ENCODE data around the gene TXNDC11. TPM values are rescaled to one million over a fixed set of nuclear protein-coding genes. Genes with fewer than 3 reads are reported as not detected.
A peak's percentile ranks its signal among the peaks of the same experiment; 100 is the strongest.

Gene TXNDC11
- total and polyA plus RNA-seq, 9 of the 15 experiments (the other 6 are each of a cell fraction or from before 2014, with no cell fraction given): 0.66 to 32.6 (median 26.2) TPM

GRCh38 chr16:11667221-11667823, 75.3 kb downstream of the TXNDC11 start:
- POLR2A ChIA-PET: interaction anchor here (0.6 to 1.0 kb wide), 4 partner anchors 10 to 624 kb away, joined by 3 to 5 read pairs (median 4); no protein-coding TSS in a partner anchor
- no peaks in the 10 kb centered on the region for H3K9me3 ChIP-seq (replicated peaks; ENCODE audit: control insufficient read depth, insufficient read depth, low read depth, low read length)
- H3K9me1 ChIP-seq (ENCODE audit: control insufficient read depth, insufficient read depth, low read length): no peaks in the 10 kb centered on the region
- DNase-seq (ENCODE audit: extremely low read depth in 1 of 4, low spot score in 3 of 4): no peak
- H3K9ac ChIP-seq (ENCODE audit: insufficient read depth in 1 of 2, low read depth in 2 of 2, low read length in 2 of 2): peak overlapping the region in 1 of 2 experiments; percentile 91; a peak in 2 of 4 replicates
- TF ChIP-seq KLF10 (CRISPR knock-in tag; IDR thresholded peaks at IDR 0.05) (no peak), CHD4 (IDR thresholded peaks at IDR 0.05; ENCODE audit: insufficient read depth, insufficient replicate concordance, low read depth, low read length, poor library complexity, severe bottlenecking) (peak; percentile 33), LARP7 (IDR thresholded peaks at IDR 0.05) (no peak), RBM25 (IDR thresholded peaks at IDR 0.05; ENCODE audit: low read depth, low read length, severe bottlenecking) (peak; percentile 66), MCM2 (IDR thresholded peaks at IDR 0.05; ENCODE audit: low read depth) (no peak), FOXP1 (CRISPR knock-in tag; IDR thresholded peaks at IDR 0.05) (0 out of 2 replicates have a peak, but pooled peaks have one; percentile 0), HEY1 (CRISPR knock-in tag; IDR thresholded peaks at IDR 0.05; ENCODE audit: borderline replicate concordance) (no peak), BCL6 (CRISPR knock-in tag; IDR thresholded peaks at IDR 0.05) (no peak), CBFA2T2 (conservative IDR thresholded peaks at IDR 0.05) (no peak), HOXB6 (CRISPR knock-in tag; IDR thresholded peaks at IDR 0.05; ENCODE audit: borderline replicate concordance) (no peak), ADNP (tag; IDR thresholded peaks at IDR 0.05) (peak; percentile 81), USF1 (CRISPR knock-in tag; IDR thresholded peaks at IDR 0.05) (no peak), FOXA1 (IDR thresholded peaks at IDR 0.05; ENCODE audit: borderline replicate concordance) (no peak), KDM1A (IDR thresholded peaks at IDR 0.05) (0 out of 4 replicates have a peak, but pooled peaks of 1 of the 2 experiments have one; percentile 12)
- no peaks in the 10 kb centered on the region for H3K36me3 ChIP-seq (ENCODE audit: control insufficient read depth, insufficient read depth, low read length)
- H3K4me3 ChIP-seq: no peak overlapping the region
- WGBS (ENCODE audit: insufficient coverage, low coverage, missing lambda C conversion rate): 58% methylated on average over 11 of the region's 11 CpGs
- H3K27ac ChIP-seq (ENCODE audit: extremely low read depth, low read depth, low read length): no peak overlapping the region
- peak overlapping the region; percentile 67 for H3K4me2 ChIP-seq (ENCODE audit: insufficient read depth, low read length)
- CTCF ChIA-PET (ENCODE audit: low intra/inter-chr PET ratio): no interaction called here
- ATAC-seq: no peak
- H3K79me2 ChIP-seq (ENCODE audit: control insufficient read depth, insufficient read depth, low read length): no peaks in the 10 kb centered on the region
- BruUV-seq (replicated peaks): no TSS peak
- in situ Hi-C loops (cut with MboI) (loop anchor here (25.0 kb wide), 1 partner anchor 705 kb away; no protein-coding TSS in a partner anchor), intact Hi-C loops (cut with micrococcal nuclease) (no loop called here)
- peaks cover 2 to 35% of the 10 kb centered on the region in 2 experiments; a peak in 3 of 5 replicates for H3K27me3 ChIP-seq (ENCODE audit: control insufficient read depth in 2 of 2, insufficient read depth in 2 of 2, low read length in 2 of 2)
- no peak for FAIRE-seq
- H2AFZ ChIP-seq (ENCODE audit: low read depth, low read length): peak overlapping the region; percentile 93
- peaks cover 18% of the 10 kb centered on the region; the same call in 1 of the 2 replicates for H4K20me1 ChIP-seq (replicated peaks; ENCODE audit: control insufficient read depth, insufficient read depth, low read length)
- peaks cover 4 to 44% of the 10 kb centered on the region in 2 experiments; a peak in 3 of 5 replicates for H3K4me1 ChIP-seq (replicated peaks in 1 of 2; ENCODE audit: control insufficient read depth in 2 of 2, insufficient read depth in 2 of 2, low read length in 2 of 2)
